GM12873 (cell line): ENCODE results near the gene MAPK8IP2.

Source experiments
- TF ChIP-seq, protein P1 (sequence below): IDR thresholded peaks from 2 replicates; pipeline ENCODE4 v1.5.1; 2012; ENCODE audit warnings: low read depth, mild to moderate bottlenecking, moderate library complexity, low read length, control low read depth; ENCODE audit not compliant: insufficient read depth; ENCODE audit errors: missing control alignments

Gene MAPK8IP2

DNA sequence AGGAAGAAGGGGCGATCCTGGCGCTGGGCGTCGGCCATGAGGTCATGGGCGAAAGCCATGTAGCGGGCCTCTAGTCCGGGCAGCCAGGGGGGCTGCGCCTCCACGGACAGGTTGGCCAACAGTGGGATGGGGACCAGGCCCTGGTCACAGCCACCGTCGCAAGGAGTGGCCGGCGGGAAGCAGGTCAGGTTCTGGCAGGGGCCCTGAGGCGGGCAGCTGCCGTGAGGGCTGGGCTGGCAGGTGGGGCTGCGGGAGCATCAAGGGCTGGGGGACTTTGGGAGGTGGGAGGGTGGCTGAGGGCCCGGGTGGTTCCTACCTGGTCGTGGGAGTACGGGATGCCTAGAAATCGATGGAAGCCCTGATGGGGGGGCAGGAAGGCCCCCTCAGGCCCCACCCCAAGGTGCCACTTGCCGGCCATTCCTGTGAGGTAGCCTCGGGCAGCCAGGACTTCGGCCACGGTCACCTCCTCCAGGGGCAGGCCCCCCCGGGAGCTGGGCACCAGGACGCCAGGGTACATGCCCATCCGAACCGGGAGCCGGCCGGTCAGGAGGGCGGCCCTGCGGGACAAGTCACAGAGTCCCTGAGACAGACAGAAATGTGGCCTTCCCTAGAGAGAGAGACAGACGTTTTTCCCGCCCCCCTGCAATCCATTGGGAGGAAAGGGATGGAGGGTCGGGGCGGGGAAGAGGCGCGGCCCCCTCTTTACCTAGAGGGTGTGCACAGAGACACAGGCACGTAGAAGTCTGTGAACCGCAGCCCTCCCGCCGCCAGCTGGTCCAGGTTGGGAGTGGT lies 26.5 kb downstream of the MAPK8IP2 start:
- TF ChIP-seq, protein P1, sequence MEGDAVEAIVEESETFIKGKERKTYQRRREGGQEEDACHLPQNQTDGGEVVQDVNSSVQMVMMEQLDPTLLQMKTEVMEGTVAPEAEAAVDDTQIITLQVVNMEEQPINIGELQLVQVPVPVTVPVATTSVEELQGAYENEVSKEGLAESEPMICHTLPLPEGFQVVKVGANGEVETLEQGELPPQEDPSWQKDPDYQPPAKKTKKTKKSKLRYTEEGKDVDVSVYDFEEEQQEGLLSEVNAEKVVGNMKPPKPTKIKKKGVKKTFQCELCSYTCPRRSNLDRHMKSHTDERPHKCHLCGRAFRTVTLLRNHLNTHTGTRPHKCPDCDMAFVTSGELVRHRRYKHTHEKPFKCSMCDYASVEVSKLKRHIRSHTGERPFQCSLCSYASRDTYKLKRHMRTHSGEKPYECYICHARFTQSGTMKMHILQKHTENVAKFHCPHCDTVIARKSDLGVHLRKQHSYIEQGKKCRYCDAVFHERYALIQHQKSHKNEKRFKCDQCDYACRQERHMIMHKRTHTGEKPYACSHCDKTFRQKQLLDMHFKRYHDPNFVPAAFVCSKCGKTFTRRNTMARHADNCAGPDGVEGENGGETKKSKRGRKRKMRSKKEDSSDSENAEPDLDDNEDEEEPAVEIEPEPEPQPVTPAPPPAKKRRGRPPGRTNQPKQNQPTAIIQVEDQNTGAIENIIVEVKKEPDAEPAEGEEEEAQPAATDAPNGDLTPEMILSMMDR = no peak

DNA sequence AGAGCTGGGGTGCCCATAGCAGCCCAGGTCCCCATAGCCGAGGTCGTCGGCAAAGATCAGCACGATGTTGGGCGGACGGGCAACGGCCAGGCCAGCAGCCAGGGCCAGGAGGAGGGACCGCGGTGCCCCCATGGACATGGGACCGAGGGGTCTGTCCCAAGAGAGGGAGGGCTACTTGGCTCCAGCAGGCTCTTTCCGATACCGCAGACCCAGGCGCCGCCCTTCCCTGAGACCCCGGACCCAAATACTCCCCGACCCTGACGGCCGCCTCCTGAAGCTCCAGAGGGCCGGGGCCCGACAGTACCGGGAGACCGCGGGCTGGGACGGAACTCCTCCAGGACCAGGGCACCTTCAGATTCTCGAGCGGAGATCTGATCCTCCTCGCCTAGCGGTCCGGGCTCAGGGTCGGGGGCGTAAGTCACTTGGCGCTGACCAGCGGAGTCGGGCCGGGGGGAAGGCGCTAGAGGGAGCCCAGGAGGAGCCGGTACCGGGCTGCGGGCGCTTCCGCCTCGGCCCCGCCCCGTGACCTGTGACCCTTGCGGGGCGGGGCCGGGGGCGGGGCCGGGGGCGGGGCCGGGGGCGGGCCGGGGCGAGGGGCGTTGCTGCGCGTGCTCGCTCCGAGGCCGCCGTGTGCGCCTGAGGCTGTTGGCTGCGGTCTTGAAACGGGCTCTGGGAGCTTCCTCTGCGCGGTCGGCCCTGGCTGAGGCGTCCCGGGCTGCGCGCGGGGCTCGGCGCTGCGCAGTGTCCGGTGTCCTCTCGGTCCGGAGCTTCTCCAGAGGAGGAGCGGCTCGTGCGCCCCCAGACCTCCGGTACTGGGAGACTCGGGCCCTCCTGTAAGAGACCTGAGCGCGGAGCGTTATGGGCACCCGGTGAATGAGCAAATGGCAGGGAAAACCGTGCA lies 27.3 kb downstream of the MAPK8IP2 start, which contains the start of gene ARSA:
Gene ARSA, minus strand, starts transcription at position 511 of the 901 bp plus-strand sequence. Its CDS starts 373 bp downstream, at position 138.
- TF ChIP-seq, protein P1 = peak; percentile 36

DNA sequence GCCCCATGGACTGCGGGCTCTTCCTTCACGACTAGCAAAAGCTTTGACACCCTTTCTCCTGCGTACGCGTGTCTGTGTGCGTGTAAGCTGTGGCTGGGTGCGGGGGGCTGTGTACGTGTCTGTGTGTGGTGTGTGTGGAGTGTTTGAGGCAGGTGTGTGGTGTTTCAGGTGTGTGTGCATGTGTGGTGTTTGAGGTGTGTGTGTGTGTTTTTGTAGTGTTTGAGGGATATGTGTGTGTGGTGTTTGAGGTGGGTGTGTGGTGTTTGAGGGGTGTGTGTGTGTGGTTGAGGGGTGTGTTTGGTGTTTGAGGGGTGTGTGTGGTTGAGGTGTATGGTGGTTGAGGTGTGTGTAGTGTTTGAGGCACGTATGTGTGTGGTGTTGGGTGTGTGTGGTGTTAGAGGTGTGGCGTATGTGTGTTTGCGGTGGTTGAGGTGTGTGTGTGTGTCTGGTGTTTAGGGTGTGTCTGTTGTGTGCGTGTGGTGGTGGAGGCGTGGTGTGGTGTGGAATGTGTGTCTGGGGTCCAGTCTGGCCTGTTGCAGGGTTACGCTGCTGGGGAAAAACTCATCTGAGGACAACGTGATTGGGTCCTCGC lies 28.0 kb downstream of the MAPK8IP2 start:
- TF ChIP-seq, protein P1 = no peak

DNA sequence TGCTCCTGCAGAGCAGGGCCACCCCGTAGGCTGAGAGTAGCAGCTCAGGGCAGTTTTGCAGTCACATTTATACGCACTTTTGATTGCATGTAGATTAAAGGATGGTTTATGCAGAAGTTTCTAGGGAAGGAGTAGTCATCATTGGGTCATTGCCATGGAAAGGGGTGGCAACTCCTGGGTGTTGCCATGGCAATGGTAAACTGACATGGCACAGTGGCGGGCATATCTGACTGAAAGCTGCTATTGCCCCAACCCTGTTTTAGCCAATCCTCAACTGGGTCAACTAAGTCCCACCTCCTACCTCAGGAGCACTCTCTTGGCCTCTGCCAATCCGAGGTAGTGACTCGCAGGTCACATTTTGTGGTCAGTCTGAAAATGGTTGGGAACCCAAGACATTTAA lies 29.8 kb downstream of the MAPK8IP2 start:
- TF ChIP-seq, protein P1 = no peak

DNA sequence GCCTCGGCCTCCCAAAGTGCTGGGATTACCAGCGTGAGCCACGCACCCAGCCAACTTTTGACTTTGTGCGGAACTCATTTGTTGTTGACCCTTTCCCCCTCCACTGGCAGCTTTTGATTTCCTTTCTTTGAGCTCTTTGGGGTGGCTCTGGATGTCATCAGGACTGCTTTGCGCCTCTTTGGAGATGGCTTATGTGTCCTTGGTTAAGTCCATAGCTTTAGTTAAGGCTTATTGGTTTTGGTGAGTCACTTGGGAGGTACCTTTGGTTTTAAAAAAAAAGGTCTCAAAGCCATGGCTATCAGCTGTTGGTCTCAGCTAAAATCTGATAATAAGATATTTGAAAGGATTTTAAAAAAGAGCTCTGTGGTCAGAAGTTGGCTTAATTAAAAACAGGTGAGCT lies 32.5 kb downstream of the MAPK8IP2 start:
- TF ChIP-seq, protein P1 = no peak

DNA sequence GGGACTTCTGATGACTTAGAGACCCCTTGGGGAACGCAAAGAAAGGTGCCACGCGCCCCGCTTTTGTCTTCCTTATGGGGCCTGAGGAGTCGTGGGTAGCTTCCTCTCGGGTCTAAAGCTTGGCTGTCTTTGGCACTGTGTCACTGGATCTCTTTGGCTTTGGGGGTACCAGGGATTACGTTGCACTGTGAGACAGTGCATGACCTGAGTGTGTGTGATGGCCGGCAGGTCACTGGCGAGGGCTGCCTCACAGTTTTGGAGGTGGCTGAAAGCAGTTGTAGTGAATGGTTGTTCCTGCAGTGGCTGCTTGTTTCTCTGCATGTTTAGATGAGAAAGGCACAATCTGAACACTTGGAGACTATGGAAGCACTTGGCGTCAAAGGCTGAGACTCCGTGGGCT lies 33.2 kb downstream of the MAPK8IP2 start:
- TF ChIP-seq, protein P1 = no peak

DNA sequence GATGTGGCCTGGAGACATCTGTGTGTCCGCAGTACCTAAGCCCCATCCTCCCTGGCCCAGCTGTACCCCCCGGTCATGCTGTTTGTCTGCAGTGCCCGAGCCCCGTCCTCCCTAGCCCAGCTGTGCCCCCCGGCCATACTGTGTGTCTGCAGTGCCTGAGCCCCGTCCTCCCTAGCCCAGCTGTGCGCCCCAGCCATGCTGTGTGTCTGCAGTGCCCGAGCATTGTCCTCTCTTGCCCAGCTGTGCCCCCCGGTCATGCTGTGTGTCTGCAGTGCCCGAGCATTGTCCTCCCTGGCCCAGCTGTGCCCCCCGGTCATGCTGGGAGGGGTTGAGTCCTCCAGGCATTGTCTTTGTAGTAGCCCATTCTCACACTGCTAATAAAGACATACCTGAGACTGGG lies 35.0 kb downstream of the MAPK8IP2 start:
- TF ChIP-seq, protein P1 = no peak
